Activated CD4-positive, alpha-beta memory T cell treated with anti-CD3 and anti-CD28 coated beads, Interleukin-2, amount 10 ng/mL, durations not matched to agents 7 days and 5 days (primary cell): ENCODE results near the gene ZNF329. TPM values are rescaled to one million over a fixed set of nuclear protein-coding genes. Genes with fewer than 3 reads are reported as not detected.
A peak's percentile ranks its signal among the peaks of the same experiment; 100 is the strongest.

ENCODE experiments used
- CTCF ChIA-PET: fragments of 350-600 bp; sonication (Branson Sonifier 250); formaldehyde crosslinking; loops from one replicate; lab custom pipeline; 2021; ENCODE audit warnings: antibody characterized with exemption, inconsistent platforms; lab: Charles Lee
- POLR2A ChIA-PET: fragments of 350-600 bp; sonication (Branson Sonifier 250); formaldehyde crosslinking; loops from one replicate; lab custom pipeline; 2021; ENCODE audit warnings: antibody characterized with exemption; lab: Charles Lee
- DNase-seq: peaks from one replicate; pipeline ENCODE4 v3.0.0-alpha.2; 2020
- H3K27ac Mint-ChIP-seq: one replicate; pipeline ENCODE4 v1.8.0; 2021; ENCODE audit warnings: mild to moderate bottlenecking, mixed read lengths
- H3K27me3 Mint-ChIP-seq: one replicate; pipeline ENCODE4 v1.8.0; 2021; ENCODE audit warnings: mixed read lengths
- H3K36me3 Mint-ChIP-seq: one replicate; pipeline ENCODE4 v1.8.0; 2021; ENCODE audit warnings: low read depth, mixed read lengths
- H3K4me1 Mint-ChIP-seq: one replicate; pipeline ENCODE4 v1.8.0; 2021; ENCODE audit warnings: mixed read lengths
- H3K4me3 Mint-ChIP-seq: one replicate; pipeline ENCODE4 v1.8.0; 2021; ENCODE audit warnings: mild to moderate bottlenecking, mixed read lengths
- H3K9me3 Mint-ChIP-seq: one replicate; pipeline ENCODE4 v1.8.0; 2021; ENCODE audit warnings: mixed read lengths
- total RNA-seq, 2 experiments: library from RNA; stranded (reverse); gene quantifications; one replicate each; pipeline ENCODE4 v1.2.3, GENCODE V29; 2021

The ZNF329 gene
- total RNA-seq, 2 experiments from 2014 or later, result 4.5 to 4.6 TPM

- peaks cover 59% of the 10 kb centered on the region for H3K9me3 Mint-ChIP-seq
- H3K4me3 Mint-ChIP-seq, result no peak overlapping the region
- H3K36me3 Mint-ChIP-seq, result peaks cover 20% of the 10 kb centered on the region
- no peak for DNase-seq
- ChIA-PET POLR2A (no interaction called here), CTCF (no interaction called here)
- no peak overlapping the region for H3K27ac Mint-ChIP-seq
- no peaks in the 10 kb centered on the region for H3K4me1 Mint-ChIP-seq
- H3K27me3 Mint-ChIP-seq, result no peaks in the 10 kb centered on the region
Measured at GRCh38 chr19:58107778-58108545, 42.6 kb downstream of the ZNF329 start.

- H3K27ac Mint-ChIP-seq, result peak overlapping the region; percentile 71
- H3K36me3 Mint-ChIP-seq, result peaks cover 15% of the 10 kb centered on the region
- POLR2A ChIA-PET, result no interaction called here
- H3K9me3 Mint-ChIP-seq, result peaks cover 38% of the 10 kb centered on the region
- peak overlapping the region; percentile 67 for H3K4me3 Mint-ChIP-seq
- DNase-seq, result no peak
- H3K4me1 Mint-ChIP-seq, result peaks cover 11% of the 10 kb centered on the region
- CTCF ChIA-PET, result interaction anchor here (1.1 kb wide), 1 partner anchor 57 kb away, joined by 4 read pairs; no protein-coding TSS in a partner anchor
- H3K27me3 Mint-ChIP-seq, result no peaks in the 10 kb centered on the region
Measured at GRCh38 chr19:58098682-58098998, 51.9 kb downstream of the ZNF329 start.

GRCh38 chr19:58097781-58098681, 52.6 kb downstream of the ZNF329 start, which contains the start of gene ZSCAN18:
TSS of gene ZSCAN18 (minus strand) at chr19:58098231. CDS start at chr19:58090267, 7,964 bp downstream.
- Mint-ChIP-seq H3K4me1 (peaks cover 11% of the 10 kb centered on the region), H3K36me3 (peaks cover 15% of the 10 kb centered on the region), H3K27ac (peak within 1 kb of the TSS; percentile 71), H3K4me3 (peak within 1 kb of the TSS; percentile 67), H3K27me3 (no peaks in the 10 kb centered on the region), H3K9me3 (peaks cover 36% of the 10 kb centered on the region)
- ChIA-PET CTCF (no interaction called here), POLR2A (no interaction called here)
- peak; percentile 88 for DNase-seq

- ChIA-PET POLR2A (no interaction called here), CTCF (no interaction called here)
- H3K4me3 Mint-ChIP-seq, result peak overlapping the region; percentile 32
- peaks cover 11% of the 10 kb centered on the region for H3K4me1 Mint-ChIP-seq
- no peaks in the 10 kb centered on the region for H3K27me3 Mint-ChIP-seq
- no peak for DNase-seq
- H3K36me3 Mint-ChIP-seq, result peaks cover 13% of the 10 kb centered on the region
- H3K9me3 Mint-ChIP-seq, result peaks cover 31% of the 10 kb centered on the region
- no peak overlapping the region for H3K27ac Mint-ChIP-seq
Measured at GRCh38 chr19:58097349-58097748, 53.2 kb downstream of the ZNF329 start.

GRCh38 chr19:58096884-58097283, 53.7 kb downstream of the ZNF329 start:
- POLR2A ChIA-PET, result no interaction called here
- peaks cover 31% of the 10 kb centered on the region for H3K9me3 Mint-ChIP-seq
- no peak for DNase-seq
- H3K4me1 Mint-ChIP-seq, result peaks cover 11% of the 10 kb centered on the region
- H3K27me3 Mint-ChIP-seq, result no peaks in the 10 kb centered on the region
- H3K27ac Mint-ChIP-seq, result peak overlapping the region; percentile 2
- CTCF ChIA-PET, result no interaction called here
- peak overlapping the region; percentile 32 for H3K4me3 Mint-ChIP-seq
- peaks cover 14% of the 10 kb centered on the region for H3K36me3 Mint-ChIP-seq

- no peak overlapping the region for H3K4me3 Mint-ChIP-seq
Measured at GRCh38 chr19:58095328-58095727, 55.3 kb downstream of the ZNF329 start.

GRCh38 chr19:58093071-58093470, 57.5 kb downstream of the ZNF329 start:
- Mint-ChIP-seq H3K27me3 (no peaks in the 10 kb centered on the region), H3K4me1 (peaks cover 5% of the 10 kb centered on the region), H3K27ac (no peak overlapping the region), H3K4me3 (no peak overlapping the region), H3K36me3 (peaks cover 19% of the 10 kb centered on the region), H3K9me3 (peaks cover 29% of the 10 kb centered on the region)
- ChIA-PET POLR2A (no interaction called here), CTCF (no interaction called here)
- DNase-seq, result no peak

More at GRCh38 chr19:58095328-58095727, 55.3 kb downstream of the ZNF329 start:
- Mint-ChIP-seq H3K4me1 (peaks cover 11% of the 10 kb centered on the region), H3K36me3 (peaks cover 16% of the 10 kb centered on the region), H3K27me3 (no peaks in the 10 kb centered on the region), H3K27ac (no peak overlapping the region), H3K9me3 (peaks cover 33% of the 10 kb centered on the region)
- ChIA-PET POLR2A (no interaction called here), CTCF (no interaction called here)
- DNase-seq, result no peak

- H3K4me1 Mint-ChIP-seq, result no peaks in the 10 kb centered on the region
- no peak overlapping the region for H3K4me3 Mint-ChIP-seq
- POLR2A ChIA-PET, result no interaction called here
- CTCF ChIA-PET, result no interaction called here
- no peak overlapping the region for H3K27ac Mint-ChIP-seq
- DNase-seq, result no peak
- no peaks in the 10 kb centered on the region for H3K27me3 Mint-ChIP-seq
- peaks cover 18% of the 10 kb centered on the region for H3K36me3 Mint-ChIP-seq
- peaks cover 38% of the 10 kb centered on the region for H3K9me3 Mint-ChIP-seq
Measured at GRCh38 chr19:58091251-58091995, 59.2 kb downstream of the ZNF329 start.

- H3K4me3 Mint-ChIP-seq, result no peak overlapping the region
- ChIA-PET POLR2A (no interaction called here), CTCF (no interaction called here)
Measured at GRCh38 chr19:58089846-58090245, 60.7 kb downstream of the ZNF329 start.

GRCh38 chr19:58088521-58089052, 62.0 kb downstream of the ZNF329 start:
- POLR2A ChIA-PET, result no interaction called here
- H3K36me3 Mint-ChIP-seq, result peaks cover 14% of the 10 kb centered on the region
- no peaks in the 10 kb centered on the region for H3K4me1 Mint-ChIP-seq
- CTCF ChIA-PET, result no interaction called here
- H3K9me3 Mint-ChIP-seq, result peaks cover 35% of the 10 kb centered on the region
- DNase-seq, result no peak
- no peak overlapping the region for H3K27ac Mint-ChIP-seq
- H3K27me3 Mint-ChIP-seq, result no peaks in the 10 kb centered on the region
- no peak overlapping the region for H3K4me3 Mint-ChIP-seq

More at GRCh38 chr19:58089846-58090245, 60.7 kb downstream of the ZNF329 start:
- H3K4me1 Mint-ChIP-seq, result no peaks in the 10 kb centered on the region
- peaks cover 13% of the 10 kb centered on the region for H3K36me3 Mint-ChIP-seq
- no peak for DNase-seq
- peaks cover 31% of the 10 kb centered on the region for H3K9me3 Mint-ChIP-seq
- H3K27me3 Mint-ChIP-seq, result no peaks in the 10 kb centered on the region
- H3K27ac Mint-ChIP-seq, result no peak overlapping the region

GRCh38 chr19:58086825-58087710, 63.5 kb downstream of the ZNF329 start:
- peaks cover 38% of the 10 kb centered on the region for H3K9me3 Mint-ChIP-seq
- POLR2A ChIA-PET, result no interaction called here
- CTCF ChIA-PET, result no interaction called here
- H3K4me3 Mint-ChIP-seq, result no peak overlapping the region
- H3K36me3 Mint-ChIP-seq, result peaks cover 11% of the 10 kb centered on the region
- H3K4me1 Mint-ChIP-seq, result no peaks in the 10 kb centered on the region
- no peaks in the 10 kb centered on the region for H3K27me3 Mint-ChIP-seq
- no peak overlapping the region for H3K27ac Mint-ChIP-seq
- no peak for DNase-seq

- ChIA-PET CTCF (no interaction called here), POLR2A (interaction anchor here (1.1 kb wide), 1 partner anchor 20 kb away, joined by 3 read pairs; no protein-coding TSS in a partner anchor)
- DNase-seq, result no peak
- Mint-ChIP-seq H3K4me3 (no peak overlapping the region), H3K4me1 (no peaks in the 10 kb centered on the region), H3K27ac (no peak overlapping the region), H3K9me3 (peaks cover 48% of the 10 kb centered on the region), H3K27me3 (no peaks in the 10 kb centered on the region), H3K36me3 (peaks cover 16% of the 10 kb centered on the region)
Measured at GRCh38 chr19:58085348-58085875, 65.2 kb downstream of the ZNF329 start.
